Hepatocyte (in vitro differentiated cells): ENCODE data around the gene NRN1L.

Experiments
- EZH2 ChIP-seq: fragments of 200-600 bp; sonication (generic); IDR thresholded peaks from 2 replicates; pipeline ENCODE4 v1.6.1; 2016; ENCODE audit warnings: antibody characterized with exemption, mild to moderate bottlenecking, borderline replicate concordance
- EZH2phosphoT487 ChIP-seq: fragments of 200-600 bp; sonication (generic); IDR thresholded peaks from one replicate; pipeline ENCODE4 v1.6.1; 2018; ENCODE audit warnings: antibody characterized with exemption, mild to moderate bottlenecking, low read depth, moderate library complexity; ENCODE audit not compliant: unreplicated experiment, severe bottlenecking
- TF ChIP-seq, protein P1 (sequence below): fragments of 200-600 bp; sonication (generic); IDR thresholded peaks from 2 replicates; pipeline ENCODE4 v1.5.1; 2016; ENCODE audit warnings: antibody characterized with exemption, mild to moderate bottlenecking; ENCODE audit not compliant: poor library complexity

DNA sequence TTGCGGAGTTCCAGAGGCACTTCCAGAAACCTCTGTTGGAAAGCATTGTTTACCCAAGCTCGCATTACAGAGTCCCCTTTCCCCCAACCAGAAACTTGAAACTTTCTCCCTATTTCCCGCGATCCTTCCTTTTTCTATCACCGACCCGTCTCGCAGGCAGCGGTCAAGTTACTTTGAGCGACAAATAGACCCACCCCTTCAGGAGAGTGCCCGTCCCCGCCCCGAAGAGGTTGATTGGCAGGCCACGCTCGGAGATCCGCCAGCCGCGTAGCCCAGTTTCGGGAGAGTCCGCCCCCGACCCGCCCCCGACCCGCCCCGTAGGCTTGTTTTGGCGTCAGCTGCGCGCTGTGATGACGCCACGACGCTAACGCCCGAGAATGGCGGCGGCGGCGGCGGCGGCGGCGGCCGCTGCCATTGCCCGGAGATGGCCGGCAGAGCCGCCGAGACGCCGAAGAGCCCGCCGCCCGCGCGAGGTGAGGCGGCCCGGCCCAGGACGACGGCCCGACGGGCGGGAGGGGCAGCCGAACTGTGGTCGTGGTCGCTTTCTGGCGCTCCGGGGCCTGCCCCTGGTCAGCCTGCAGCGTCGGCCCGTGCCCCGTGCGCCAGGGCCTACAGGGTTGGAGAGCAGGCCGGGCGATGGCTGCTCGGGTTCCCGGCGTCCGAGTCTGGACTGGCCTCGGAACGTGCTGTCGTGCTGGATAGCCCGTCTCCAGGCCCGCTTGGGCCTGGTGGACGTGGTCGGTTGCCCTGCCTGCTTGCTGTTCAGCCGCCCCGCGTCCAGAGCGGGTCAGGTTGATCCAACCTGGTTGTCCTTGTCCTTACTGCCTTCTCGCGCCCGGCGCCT, 8.4 kb downstream of the NRN1L start, which contains the start of gene PSKH1:
- TF ChIP-seq EZH2 (no peak), EZH2phosphoT487 (no peak)
- TF ChIP-seq, protein P1, sequence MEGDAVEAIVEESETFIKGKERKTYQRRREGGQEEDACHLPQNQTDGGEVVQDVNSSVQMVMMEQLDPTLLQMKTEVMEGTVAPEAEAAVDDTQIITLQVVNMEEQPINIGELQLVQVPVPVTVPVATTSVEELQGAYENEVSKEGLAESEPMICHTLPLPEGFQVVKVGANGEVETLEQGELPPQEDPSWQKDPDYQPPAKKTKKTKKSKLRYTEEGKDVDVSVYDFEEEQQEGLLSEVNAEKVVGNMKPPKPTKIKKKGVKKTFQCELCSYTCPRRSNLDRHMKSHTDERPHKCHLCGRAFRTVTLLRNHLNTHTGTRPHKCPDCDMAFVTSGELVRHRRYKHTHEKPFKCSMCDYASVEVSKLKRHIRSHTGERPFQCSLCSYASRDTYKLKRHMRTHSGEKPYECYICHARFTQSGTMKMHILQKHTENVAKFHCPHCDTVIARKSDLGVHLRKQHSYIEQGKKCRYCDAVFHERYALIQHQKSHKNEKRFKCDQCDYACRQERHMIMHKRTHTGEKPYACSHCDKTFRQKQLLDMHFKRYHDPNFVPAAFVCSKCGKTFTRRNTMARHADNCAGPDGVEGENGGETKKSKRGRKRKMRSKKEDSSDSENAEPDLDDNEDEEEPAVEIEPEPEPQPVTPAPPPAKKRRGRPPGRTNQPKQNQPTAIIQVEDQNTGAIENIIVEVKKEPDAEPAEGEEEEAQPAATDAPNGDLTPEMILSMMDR = no peak
